Measurements from ENCODE around the gene CASP7.
"Not testable (repeated sequence)": the region's sequence is repeated elsewhere in the genome, so short reads cannot be mapped to it uniquely, and the experiment has no call there.

The CASP7 gene

GRCh38 chr10:113679463-113680189 is at the start of gene CASP7:
TSS of gene CASP7 (plus strand) at chr10:113679912. CDS start at chr10:113697494, 17,582 bp downstream.
- H3K27ac ChIP-seq: peak within 1 kb of the TSS; percentile 83 to 99 (median 95)

GRCh38 chr10:113630929-113631533 is 48.7 kb upstream of the CASP7 start:
- H3K4me3 ChIP-seq: no peak overlapping the region
- no peak overlapping the region for H3K27ac ChIP-seq

More at GRCh38 chr10:113679463-113680189, at the start of gene CASP7:
- H3K4me3 ChIP-seq: peak within 1 kb of the TSS; percentile 70 to 86 (median 77)

GRCh38 chr10:113631684-113632367 is 47.9 kb upstream of the CASP7 start:
- Histone ChIP-seq H3K27ac (no peak overlapping the region), H3K4me3 (no peak overlapping the region)

- H3K27ac ChIP-seq: no peak overlapping the region
These were observed 39.7 kb upstream of the CASP7 start for GRCh38 chr10:113639966-113640365.

GRCh38 chr10:113641702-113642101 is 38.0 kb upstream of the CASP7 start:
- Histone ChIP-seq H3K4me3 (no peak overlapping the region), H3K27ac (no peak overlapping the region)

More at GRCh38 chr10:113639966-113640365, 39.7 kb upstream of the CASP7 start:
- H3K4me3 ChIP-seq: no peak overlapping the region

GRCh38 chr10:113643183-113643582 is 36.5 kb upstream of the CASP7 start:
- H3K27ac ChIP-seq: no peak overlapping the region

GRCh38 chr10:113644185-113645120 is 35.3 kb upstream of the CASP7 start:
- Histone ChIP-seq H3K4me3 (no peak overlapping the region), H3K27ac (peak overlapping the region in 6 of 21 experiments; percentile 0 to 86 (median 56))

More at GRCh38 chr10:113643183-113643582, 36.5 kb upstream of the CASP7 start:
- H3K4me3 ChIP-seq: no peak overlapping the region

- Histone ChIP-seq H3K4me3 (no peak overlapping the region), H3K27ac (peak overlapping the region in 9 of 21 experiments; percentile 37 to 86 (median 66))
These were observed 33.1 kb upstream of the CASP7 start for GRCh38 chr10:113646336-113647201.

- peak overlapping the region in 2 of 21 experiments; percentile 69 to 86 for H3K27ac ChIP-seq
- no peak overlapping the region for H3K4me3 ChIP-seq
These were observed 31.9 kb upstream of the CASP7 start for GRCh38 chr10:113647812-113648211.

- Histone ChIP-seq H3K4me3 (no peak overlapping the region), H3K27ac (no peak overlapping the region)
These were observed 31.2 kb upstream of the CASP7 start for GRCh38 chr10:113648478-113648877.

- H3K4me3 ChIP-seq: no peak overlapping the region
- no peak overlapping the region for H3K27ac ChIP-seq
These were observed 29.5 kb upstream of the CASP7 start for GRCh38 chr10:113650172-113650571.

- H3K4me3 ChIP-seq: no peak overlapping the region
These were observed 28.7 kb upstream of the CASP7 start for GRCh38 chr10:113651021-113651420.

GRCh38 chr10:113651898-113652297 is 27.8 kb upstream of the CASP7 start:
- Histone ChIP-seq H3K4me3 (no peak overlapping the region), H3K27ac (no peak overlapping the region)

More at GRCh38 chr10:113651021-113651420, 28.7 kb upstream of the CASP7 start:
- no peak overlapping the region for H3K27ac ChIP-seq

GRCh38 chr10:113652456-113652855 is 27.3 kb upstream of the CASP7 start:
- H3K27ac ChIP-seq, H3K4me3 ChIP-seq: not testable (repeated sequence)

- H3K27ac ChIP-seq: no peak overlapping the region
- H3K4me3 ChIP-seq: no peak overlapping the region
These were observed 22.8 kb upstream of the CASP7 start for GRCh38 chr10:113656896-113657295.

- no peak overlapping the region for H3K4me3 ChIP-seq
- no peak overlapping the region for H3K27ac ChIP-seq
These were observed 22.2 kb upstream of the CASP7 start for GRCh38 chr10:113657544-113657943.

GRCh38 chr10:113661332-113661731 is 18.4 kb upstream of the CASP7 start:
- Histone ChIP-seq H3K4me3 (no peak overlapping the region), H3K27ac (no peak overlapping the region)

- H3K27ac ChIP-seq: no peak overlapping the region
- H3K4me3 ChIP-seq: no peak overlapping the region
These were observed 16.6 kb upstream of the CASP7 start for GRCh38 chr10:113663142-113663541.

GRCh38 chr10:113663908-113664307 is 15.8 kb upstream of the CASP7 start, which contains the start of gene NRAP:
TSS of gene NRAP (minus strand) at chr10:113664041. CDS start at chr10:113663882, 159 bp downstream.
- Histone ChIP-seq H3K4me3 (no peak within 1 kb of the TSS), H3K27ac (no peak within 1 kb of the TSS)
